Hematopoietic multipotent progenitor cell treated with erythropoietin and hydrocortisone succinate and interleukin-3 and kit ligand, for 17 days (in vitro differentiated cells): ENCODE measurements around the gene MARVELD1.
"Not testable (repeated sequence)": the region's sequence is repeated elsewhere in the genome, so short reads cannot be mapped to it uniquely, and the experiment has no call there.

Experiments used
- DNase-seq: peaks from one replicate; pipeline ENCODE4 v3.0.0-alpha.2; 2015; ENCODE audit warnings: low spot score

Gene MARVELD1

DNA sequence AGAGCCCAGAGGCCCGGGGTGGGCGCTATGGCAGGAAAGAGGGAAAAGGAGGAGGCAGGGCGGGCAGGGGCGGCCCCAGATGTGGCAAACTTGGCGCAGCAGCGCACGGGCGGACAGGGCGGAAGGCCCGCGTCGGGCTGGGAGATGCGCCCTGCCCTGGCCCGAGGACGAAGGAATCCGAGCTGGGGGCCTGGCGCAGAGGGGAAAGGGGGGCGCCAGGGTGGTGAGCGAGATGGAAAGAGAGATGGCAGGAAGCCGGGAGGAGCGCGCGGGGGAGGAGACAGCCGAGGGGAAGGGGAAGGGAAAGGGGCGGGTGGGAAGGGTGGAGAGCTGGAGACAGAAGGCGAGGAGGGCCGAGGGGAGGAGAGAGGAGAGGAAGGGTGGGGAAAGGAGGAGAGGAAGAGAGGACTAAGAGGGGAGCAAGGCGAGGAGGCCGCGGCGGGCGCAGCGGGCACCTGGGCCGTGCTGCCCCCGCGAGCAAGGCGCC, at the start of gene MARVELD1:
Gene MARVELD1 (plus strand): TSS at position 392 of the 487 bp plus-strand sequence. CDS start 147 bp downstream, outside the sequence.
- DNase-seq, result no peak

DNA sequence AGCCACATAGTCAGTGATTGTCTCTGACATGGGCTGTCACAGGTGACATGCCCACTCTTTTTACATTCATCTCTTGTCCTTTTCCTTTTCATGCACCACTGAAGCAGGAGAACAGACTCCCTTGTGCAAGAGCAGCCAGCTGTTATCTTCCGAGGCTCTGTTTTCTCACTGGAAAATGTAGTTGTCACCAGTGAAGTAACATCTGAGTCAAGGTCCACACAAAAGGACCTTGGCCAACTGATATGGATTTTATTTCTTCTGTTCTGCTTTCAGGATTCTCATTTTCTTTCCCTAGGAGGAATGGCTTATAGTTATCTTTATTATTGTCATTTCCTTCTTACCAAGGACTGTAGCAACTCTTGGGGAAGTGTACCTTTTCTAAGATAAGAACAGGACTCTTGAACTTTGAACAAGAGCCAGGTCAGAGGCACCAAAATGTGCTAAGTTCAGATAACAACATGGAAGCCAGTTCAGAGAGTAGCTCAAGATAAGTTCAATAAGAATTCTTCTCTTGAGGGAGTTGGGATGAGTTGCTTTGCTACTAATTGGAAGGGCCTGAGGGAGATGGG, 49.2 kb upstream of the MARVELD1 start:
- peak; percentile 69 for DNase-seq

DNA sequence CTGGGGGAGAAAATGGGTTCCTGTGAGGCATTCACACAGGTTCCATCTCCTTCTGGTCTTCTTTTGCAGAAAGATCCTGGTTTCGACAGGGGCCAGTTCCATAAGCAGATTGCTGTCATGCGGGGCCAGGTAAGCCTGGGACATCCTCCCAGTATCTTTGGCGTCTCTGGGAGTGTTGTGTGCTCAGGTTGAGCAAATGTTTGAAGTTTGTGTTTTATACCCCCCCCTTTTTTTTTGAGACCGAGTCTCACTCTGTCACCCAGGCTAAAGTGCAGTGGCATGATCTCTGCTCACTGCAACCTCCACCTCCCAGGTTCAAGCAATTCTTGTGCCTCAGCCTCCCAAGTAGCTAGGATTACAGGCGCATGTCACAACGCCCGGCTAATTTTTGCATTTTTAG, 46.5 kb upstream of the MARVELD1 start:
- no peak for DNase-seq

DNA sequence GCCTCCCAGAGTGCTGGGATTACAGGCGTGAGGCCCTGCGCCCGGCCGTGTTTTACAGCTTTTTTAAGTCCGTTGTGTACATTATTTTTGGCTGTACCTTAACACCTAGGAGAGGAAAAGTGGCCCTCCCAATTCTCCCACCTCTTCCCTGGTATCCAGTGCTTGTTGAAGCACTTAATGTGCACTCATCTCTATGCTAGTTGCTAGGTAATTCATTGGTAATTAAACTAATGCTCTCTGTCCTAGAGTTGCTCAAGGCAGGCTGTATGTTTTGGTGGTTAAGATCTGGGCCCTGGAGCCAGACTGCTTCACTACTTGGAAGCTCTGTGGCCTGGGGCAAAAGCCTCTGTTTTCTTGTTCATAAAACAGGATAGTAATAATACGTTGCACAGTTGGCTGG, 46.1 kb upstream of the MARVELD1 start:
- no peak for DNase-seq

DNA sequence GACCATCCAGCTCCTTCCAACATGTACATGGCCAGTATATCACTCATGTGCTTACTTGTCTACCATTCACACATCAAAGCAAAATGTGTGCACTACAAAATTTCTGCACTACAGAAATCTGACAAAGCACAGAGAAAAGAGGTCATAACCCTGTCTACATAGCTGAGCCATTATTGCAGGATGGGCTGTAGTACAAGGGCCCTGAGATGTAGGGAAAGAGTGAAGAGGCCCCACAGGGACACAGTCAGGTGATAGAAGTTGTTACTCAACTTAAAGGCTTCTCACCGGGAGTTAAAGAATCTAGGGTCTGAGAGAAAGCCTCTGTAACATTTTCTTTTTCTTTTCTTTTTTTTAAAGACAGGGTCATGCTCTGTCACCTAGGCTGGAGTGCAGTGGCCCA, 44.0 kb upstream of the MARVELD1 start:
- DNase-seq, result no peak

DNA sequence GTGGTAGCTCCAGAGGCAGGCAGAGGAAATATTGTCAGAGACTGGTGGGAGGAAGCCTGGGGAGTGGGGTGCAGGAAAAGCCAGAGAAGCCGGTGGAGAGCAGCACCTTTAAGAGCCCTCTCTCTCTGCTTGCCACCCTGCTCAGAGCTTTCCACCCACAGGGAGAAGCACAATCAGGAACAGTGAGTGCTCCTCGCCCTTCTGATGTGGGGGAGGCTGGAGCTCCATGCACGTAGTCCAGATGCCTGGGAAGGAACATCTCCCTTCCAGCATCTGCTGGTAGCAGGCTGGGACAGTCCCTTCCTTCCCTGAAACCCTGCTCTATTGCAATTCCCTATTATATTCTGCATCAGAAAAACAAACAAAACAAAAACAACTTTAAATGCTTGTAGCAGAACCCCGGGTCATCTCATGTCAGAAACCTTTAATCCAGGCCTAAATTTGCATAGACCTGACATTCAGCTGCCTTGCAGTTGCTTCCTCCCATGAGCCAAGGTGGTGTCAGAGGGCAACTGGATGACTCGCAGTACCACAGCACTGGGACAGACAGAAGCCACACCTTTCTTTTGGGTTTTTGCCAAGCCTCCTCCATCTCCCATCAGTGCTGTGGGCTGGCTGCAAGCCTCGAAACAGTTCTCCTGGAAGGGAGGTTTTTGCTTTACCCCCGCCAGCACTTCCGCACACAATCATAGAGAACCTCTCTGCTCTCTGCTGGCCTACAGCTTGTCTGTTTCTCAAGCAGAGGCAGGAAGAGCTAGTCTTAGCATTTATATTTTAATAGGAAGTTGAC, 39.6 kb upstream of the MARVELD1 start:
- peak; percentile 90 for DNase-seq

DNA sequence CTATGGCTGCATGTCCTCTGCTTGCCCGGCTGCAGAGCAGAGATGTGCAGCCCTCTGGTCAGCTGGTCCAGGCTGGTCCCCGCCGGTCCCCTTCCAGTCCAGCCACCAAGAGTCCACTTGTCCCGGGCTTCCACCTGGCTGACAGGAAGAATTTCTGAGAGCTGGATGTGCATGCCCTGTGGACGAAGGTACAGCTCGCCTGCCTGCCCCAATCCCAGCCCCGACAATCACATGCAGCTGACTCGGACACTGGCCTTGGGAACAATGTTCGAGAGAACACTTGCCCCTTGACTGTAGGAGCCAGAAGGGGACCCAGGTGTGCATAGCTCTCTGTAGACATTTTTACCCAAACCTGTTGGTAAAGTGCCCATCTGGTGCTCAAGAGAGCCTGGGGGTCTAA, 38.3 kb upstream of the MARVELD1 start:
- DNase-seq, result no peak

DNA sequence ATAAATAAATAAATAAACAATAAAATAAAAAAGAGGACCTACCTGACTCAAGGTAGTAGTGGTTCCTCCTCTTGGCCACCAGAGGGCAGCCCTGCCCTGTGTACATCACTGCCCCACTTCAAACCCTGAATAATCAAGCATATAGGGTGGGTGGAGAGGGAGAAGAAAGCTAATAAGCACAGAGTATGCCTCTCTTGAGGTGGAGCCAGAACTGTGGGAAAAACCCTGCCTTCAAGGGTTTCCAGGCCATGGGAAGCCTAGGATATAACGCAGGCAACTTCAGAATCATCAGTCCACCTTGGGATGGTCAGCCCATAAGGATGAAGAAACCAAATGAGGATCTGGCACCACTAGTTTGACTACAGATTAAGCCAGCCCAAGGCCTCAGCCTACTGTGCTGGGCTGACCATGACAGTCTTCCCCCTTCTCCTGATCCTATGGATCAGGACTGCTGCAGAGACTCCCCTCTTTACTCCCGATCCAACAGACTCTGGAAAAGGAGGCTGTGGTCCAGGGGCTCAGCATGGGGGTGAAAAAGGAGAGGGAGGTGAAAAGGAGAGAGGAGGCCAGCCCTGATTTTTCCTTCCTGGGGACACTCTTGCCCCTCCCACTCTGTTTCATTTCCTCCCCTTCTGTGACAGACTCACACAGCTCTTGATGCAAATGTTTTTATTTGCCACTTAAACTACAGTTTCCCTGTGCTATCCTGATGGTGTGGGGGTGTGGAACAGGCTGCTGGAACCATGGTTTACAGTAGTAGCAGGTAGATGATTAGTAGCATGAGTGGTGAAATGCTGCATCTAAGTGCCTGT, 36.6 kb upstream of the MARVELD1 start:
- DNase-seq, result peak; percentile 75

DNA sequence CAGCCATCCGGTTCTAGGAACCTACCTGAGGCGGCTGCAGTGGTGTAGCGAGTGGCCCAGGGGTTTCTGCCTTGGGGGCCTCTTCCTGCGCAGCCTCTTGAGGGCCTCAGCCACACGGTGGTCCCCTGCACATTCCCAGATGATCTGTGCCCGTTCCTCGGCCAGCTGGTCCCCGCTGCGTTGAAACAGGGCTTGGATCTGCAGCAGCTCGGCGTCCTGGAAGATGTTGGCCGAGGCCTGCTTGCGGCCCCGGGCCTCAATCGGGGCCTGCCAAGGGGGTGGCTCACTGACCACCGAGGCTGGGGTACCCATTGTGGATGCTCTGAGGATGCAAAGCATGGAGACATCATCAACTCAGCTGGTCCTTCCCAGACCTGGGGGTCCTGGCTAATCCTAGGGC, 33.9 kb upstream of the MARVELD1 start:
- no peak for DNase-seq

DNA sequence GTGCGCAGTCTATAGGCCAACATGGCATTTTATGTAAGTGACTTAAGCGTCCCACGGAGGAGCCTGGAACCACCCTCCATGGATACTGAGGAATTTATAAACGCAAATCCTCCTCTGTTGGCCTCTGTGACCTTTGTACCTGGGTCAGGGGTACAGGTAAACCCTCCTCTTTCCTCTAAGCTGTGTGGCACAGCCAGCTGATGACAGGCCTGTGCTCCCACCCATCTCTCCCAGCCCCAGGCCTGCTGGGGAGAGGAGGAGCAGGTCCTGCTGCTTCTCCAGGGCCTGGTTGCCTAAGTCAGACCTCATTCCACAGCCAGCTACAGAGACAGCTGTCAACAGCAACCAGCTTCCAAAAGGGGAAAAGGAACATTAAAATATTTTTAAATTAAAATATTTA, 31.5 kb upstream of the MARVELD1 start:
- no peak for DNase-seq

DNA sequence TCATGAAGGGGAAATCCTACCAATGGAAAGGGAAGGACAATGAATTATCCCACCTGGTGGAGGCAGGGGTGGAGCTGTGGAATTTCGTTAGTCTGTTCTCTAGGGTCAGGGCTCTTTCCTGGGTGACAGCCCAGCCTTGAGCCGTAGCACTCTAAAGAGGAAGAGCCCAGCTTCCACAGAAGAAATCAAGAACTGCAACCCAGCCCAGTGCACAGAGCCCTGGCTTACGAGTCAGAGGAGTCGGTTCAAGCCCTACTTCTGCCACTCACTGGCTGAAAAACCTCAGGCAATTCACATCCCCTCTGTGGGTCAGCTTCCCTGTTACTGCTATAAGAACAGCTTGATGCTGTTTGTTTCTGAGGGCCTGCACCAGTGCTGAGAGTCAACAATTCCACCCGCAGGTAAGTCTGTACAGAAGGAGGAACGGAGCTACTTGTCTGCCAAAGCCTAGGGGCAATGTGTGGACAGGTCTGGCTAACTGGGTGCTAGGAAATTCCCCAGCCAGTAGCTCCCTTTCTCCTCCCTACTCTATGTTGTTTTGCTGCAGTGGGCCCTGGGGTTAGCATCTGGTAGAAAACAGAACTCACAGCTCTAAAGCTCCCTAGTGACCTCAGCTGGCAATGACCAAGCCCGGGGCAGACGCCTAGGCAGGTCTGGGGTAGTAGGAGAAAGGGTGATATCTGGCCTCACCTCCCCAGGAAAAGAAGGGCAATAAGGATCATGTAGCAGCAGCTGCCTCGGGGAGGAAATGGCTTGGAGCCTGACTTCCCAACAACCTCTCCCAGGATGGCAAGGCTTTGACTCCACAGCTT, 29.8 kb upstream of the MARVELD1 start:
- DNase-seq, result no peak

DNA sequence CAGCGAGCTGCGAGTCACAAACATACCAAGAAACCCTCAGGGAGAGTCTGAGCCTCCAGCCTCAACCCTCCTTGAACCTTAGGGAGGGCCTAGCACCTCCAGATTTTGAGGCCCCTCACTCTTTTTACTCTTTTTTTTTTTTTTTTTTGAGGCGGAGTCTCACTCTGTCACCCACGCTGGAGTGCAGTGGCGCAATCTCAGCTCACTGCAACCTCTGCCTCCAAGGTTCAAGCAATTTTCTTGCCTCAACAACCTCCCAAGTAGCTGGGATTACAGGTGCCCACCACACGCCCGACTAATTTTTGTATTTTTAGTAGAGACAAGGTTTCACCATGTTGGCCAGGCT, 29.2 kb upstream of the MARVELD1 start:
- DNase-seq, result not testable (repeated sequence)

DNA sequence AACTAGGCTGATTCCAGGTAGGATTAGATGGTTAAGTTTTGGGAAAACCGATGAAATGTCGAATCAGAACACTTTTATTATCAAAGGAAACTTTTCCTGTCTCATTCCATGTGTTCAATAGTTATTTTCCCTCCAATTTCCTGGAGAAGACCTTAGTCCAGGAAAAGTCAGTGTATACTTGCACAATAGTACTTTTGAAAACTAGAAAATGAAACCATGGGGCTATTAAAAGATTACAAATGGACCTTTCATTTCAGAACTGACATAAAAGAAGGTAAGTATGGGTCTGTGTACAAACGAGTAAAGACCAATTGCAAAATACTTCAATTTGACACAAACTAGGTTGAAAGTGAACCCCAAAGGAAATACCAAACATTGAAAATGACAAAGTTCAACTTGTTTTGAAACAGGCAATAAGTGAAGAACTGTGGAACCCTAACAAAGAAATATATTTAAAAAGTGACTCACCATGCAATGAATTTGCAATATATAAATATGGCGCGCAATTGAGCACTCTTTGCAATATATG, 28.6 kb upstream of the MARVELD1 start:
- DNase-seq, result no peak

DNA sequence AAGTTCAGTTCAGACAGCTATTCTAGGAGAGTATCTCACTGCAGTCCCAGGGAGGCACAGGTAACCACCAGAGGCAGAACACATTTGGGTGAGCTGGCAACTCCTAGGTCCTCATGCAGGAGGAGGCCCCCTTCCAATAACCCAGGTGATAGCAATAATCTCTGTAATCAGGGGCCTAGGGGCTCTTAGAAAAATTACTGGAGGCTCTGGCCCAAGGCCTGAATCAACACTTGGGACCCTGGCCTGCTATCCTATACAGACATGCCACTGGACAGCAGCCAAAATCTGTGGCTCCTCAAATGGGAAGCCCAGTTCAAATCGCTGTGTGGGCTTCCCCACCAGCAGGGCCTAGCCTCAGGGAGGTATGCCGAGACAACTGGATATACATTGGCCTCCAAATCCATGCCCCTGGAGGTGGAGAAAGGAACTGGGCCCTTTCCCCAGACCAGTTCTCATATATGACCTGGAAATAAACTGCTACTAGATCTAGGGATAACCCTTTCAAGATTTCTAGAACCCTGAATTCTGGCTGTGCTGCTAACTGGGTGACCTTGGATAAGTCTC, 28.1 kb upstream of the MARVELD1 start:
- no peak for DNase-seq

DNA sequence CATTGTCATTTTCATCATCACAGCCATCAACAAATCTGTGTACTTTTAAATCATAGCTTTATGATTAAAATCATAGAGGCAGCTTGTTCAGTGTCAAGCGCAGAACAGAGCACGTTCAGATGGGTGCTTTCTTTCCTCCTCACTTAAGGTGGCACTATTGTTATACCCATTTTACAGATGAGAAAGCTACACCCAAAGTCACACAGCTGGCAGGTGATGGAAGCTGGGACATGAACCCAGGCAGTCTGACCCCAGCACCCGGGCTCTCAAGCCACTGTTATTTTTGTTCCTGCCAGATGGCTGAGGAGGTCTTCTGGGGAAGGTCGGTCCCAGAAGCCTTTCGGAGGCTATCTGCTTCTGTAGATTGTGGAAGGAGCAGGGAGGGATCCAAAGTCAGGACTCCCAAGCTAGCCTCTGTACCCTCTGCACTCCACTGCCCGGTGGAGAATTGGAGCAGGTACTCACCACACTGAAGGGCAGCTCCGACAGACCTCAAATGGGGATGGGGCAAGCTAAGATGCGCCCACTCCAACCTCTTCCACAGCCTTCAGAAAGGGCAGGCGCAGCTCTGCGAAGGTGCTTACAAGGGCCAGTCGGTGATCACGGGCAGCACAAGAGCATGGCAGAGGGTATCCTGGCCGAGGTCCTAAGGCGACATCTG, 27.1 kb upstream of the MARVELD1 start:
- DNase-seq, result peak; percentile 29

DNA sequence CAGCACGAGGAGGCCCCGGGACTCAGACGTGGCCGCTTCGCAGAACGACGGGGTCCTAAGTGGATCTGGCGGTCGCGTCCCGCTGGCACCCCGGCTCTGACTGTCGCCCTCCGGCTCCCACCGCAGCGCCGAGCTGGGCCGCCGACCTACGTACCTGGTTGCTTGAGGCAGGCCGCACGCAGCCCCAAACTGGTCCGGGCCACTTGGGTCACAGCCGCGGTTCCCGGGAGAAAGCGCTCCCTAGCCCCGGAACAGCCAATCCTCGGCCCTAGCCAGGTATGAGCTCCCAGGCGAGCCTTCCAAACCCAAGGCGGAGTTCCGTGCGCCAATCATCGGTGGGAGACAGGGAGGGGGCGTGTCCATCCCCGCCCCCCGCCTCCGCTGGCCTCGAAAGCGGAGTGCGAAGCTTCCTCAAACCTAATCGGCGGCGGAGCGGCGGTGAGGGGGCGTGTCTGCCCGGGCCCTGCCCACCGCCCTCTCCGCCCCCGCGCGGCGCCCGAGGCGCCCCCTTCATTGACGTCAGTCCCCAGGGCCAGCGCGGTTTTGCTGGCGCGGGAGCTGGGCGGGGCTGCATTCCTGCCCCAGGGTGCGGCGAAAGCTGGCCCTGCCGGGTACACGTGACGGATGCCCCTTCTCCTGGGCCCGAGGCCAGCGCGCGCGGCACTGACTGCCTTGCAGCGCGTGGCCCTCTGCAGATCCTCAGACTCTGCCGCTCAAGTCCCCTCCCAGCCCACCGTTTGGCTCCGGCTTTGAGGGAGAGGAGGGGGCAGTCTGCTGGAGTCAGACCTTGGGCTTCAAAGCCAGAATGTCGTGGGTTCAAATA, 26.4 kb upstream of the MARVELD1 start, which contains the start of gene AVPI1:
Gene AVPI1 (minus strand): TSS at position 280 of the 823 bp plus-strand sequence. CDS start 7,336 bp downstream, outside the sequence.
- peak; percentile 96 for DNase-seq

DNA sequence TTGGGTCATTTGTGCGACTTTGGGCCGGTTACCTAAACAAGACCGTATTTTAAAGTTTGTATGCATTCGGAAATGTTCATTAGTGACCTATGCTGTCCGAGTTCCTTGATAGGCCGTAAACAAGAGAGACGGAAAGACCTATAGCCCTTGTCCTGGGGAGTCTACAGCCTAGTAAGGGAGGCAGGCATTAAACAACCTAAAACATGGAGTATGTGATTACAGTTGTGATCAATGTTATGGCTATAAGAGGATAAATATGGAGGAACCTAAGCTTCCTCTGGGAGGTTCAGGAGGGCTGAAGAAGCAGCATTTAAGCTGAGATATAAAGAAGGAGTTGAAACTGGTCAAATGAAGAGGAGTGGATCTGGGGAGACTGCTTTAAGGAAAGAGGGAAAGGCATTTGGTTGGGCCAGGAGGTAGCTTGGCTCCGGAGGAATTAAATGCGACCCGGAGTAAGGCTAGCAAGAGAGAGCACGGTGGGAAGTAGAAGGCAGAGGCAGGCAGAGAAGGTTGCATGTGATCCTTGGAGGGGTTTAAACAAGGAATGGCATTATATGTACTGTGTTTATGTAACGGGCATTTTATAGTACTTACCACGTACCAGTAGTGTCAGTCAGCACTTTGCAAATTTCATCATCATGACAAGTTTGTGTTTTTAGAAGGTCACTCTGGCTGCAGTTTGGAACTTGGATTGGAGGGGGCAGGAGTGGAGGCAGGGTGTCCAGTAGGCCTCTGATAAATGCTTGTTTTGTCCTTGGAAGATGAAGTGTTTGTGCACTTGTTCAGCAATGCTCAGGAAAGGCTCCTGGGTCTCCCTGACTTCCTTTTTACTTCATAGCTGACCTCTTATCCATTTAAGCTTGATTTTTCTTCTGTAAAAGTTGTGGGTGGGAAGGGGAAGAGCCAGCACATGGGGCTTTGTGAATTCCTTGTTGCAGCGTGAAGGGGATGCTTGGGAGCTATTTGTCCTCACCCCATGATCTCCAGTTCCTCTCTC, 25.4 kb upstream of the MARVELD1 start:
- DNase-seq, result no peak

DNA sequence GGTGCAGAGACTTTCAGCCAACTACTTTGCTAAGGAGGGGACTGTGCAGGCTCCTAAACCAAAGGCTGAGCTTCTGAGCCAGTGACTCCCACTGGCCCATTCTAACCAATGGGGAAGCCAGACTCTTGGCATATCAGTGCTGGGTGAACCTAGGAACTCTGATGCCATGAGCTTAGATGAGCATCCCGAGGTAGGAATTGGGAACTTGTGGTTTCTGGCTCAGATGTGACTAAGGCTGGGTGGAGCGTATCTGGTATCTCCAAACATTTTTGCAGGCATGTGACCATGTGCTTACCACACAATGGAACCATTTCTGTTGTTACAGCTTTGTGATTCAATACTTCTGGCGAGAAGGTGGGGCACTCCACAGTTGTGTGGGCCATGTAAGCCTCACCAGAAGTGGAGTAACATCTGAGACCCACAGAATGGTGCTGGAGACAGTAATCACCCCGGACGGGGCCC, 23.9 kb upstream of the MARVELD1 start:
- DNase-seq, result no peak
